MM.1S (cell line): ENCODE data around the gene MGA.

ENCODE experiments used
- DNase-seq: peaks from one replicate; pipeline ENCODE4 v3.0.0-alpha.2; 2015
- H2AFZ ChIP-seq: fragments of 300-600 bp; sonication (generic); 2 replicates; pipeline ENCODE4 v1.6.0; 2016; ENCODE audit warnings: antibody characterized with exemption, low read length
- H3F3A ChIP-seq: fragments of 300-600 bp; sonication (generic); 2 replicates; pipeline ENCODE4 v1.6.1; 2016; ENCODE audit warnings: mild to moderate bottlenecking, antibody characterized with exemption, low read length, moderate library complexity, mixed read lengths; ENCODE audit not compliant: insufficient read depth
- H3K27ac ChIP-seq: fragments of 300-600 bp; sonication (generic); 2 replicates; pipeline ENCODE4 v1.5.1; 2016; ENCODE audit warnings: mild to moderate bottlenecking, low read length
- H3K27me3 ChIP-seq: fragments of 300-600 bp; sonication (generic); replicated peaks from 2 replicates; pipeline ENCODE4 v1.6.0; 2016; ENCODE audit warnings: low read length; ENCODE audit not compliant: insufficient read depth
- H3K36me3 ChIP-seq: fragments of 300-600 bp; sonication (generic); replicated peaks from 2 replicates; pipeline ENCODE4 v1.6.1; 2016; ENCODE audit warnings: mild to moderate bottlenecking, low read length, mixed read lengths; ENCODE audit not compliant: insufficient read depth
- H3K4me1 ChIP-seq: fragments of 300-600 bp; sonication (generic); 2 replicates; pipeline ENCODE4 v1.6.1; 2016; ENCODE audit warnings: low read length, mixed read lengths
- H3K4me2 ChIP-seq: fragments of 300-600 bp; sonication (generic); 2 replicates; pipeline ENCODE4 v1.6.0; 2016; ENCODE audit warnings: low read depth, low read length
- H3K4me3 ChIP-seq: fragments of 300-600 bp; sonication (generic); 2 replicates; pipeline ENCODE4 v1.5.1; 2016; ENCODE audit warnings: low read length, mixed read lengths
- H3K79me2 ChIP-seq: fragments of 300-600 bp; sonication (generic); 2 replicates; pipeline ENCODE4 v1.6.1; 2016; ENCODE audit warnings: mixed run types, low read length, mixed read lengths
- H3K9ac ChIP-seq: fragments of 300-600 bp; sonication (generic); 2 replicates; pipeline ENCODE4 v1.6.1; 2016; ENCODE audit warnings: low read length, mixed read lengths
- H3K9me2 ChIP-seq: fragments of 300-600 bp; sonication (generic); replicated peaks from 2 replicates; pipeline ENCODE4 v1.6.1; 2016; ENCODE audit warnings: mild to moderate bottlenecking, low read length, mixed read lengths; ENCODE audit not compliant: insufficient read depth
- H3K9me3 ChIP-seq: fragments of 300-600 bp; sonication (generic); replicated peaks from 2 replicates; pipeline ENCODE4 v1.6.1; 2016; ENCODE audit warnings: mild to moderate bottlenecking, low read length, mixed read lengths; ENCODE audit not compliant: insufficient read depth
- H4K20me1 ChIP-seq: fragments of 300-600 bp; sonication (generic); 2 replicates; pipeline ENCODE4 v1.6.1; 2016; ENCODE audit warnings: mild to moderate bottlenecking, low read length, moderate library complexity, mixed read lengths; ENCODE audit not compliant: insufficient read depth
- EZH2 ChIP-seq: fragments of 300-600 bp; sonication (generic); optimal IDR thresholded peaks from 2 replicates; pipeline ENCODE3; 2017; ENCODE audit warnings: low read depth, mild to moderate bottlenecking, antibody characterized with exemption, low read length, mixed read lengths
- EZH2phosphoT487 ChIP-seq: fragments of 300-600 bp; sonication (generic); IDR thresholded peaks from 2 replicates; pipeline ENCODE4 v1.6.1; 2018; ENCODE audit warnings: antibody characterized with exemption, low read length
- TF ChIP-seq, protein P1 (sequence below): fragments of 300-600 bp; sonication (generic); IDR thresholded peaks from 2 replicates; pipeline ENCODE4 v1.5.1; 2016; ENCODE audit warnings: antibody characterized with exemption, low read length, mixed read lengths

The MGA gene

DNA sequence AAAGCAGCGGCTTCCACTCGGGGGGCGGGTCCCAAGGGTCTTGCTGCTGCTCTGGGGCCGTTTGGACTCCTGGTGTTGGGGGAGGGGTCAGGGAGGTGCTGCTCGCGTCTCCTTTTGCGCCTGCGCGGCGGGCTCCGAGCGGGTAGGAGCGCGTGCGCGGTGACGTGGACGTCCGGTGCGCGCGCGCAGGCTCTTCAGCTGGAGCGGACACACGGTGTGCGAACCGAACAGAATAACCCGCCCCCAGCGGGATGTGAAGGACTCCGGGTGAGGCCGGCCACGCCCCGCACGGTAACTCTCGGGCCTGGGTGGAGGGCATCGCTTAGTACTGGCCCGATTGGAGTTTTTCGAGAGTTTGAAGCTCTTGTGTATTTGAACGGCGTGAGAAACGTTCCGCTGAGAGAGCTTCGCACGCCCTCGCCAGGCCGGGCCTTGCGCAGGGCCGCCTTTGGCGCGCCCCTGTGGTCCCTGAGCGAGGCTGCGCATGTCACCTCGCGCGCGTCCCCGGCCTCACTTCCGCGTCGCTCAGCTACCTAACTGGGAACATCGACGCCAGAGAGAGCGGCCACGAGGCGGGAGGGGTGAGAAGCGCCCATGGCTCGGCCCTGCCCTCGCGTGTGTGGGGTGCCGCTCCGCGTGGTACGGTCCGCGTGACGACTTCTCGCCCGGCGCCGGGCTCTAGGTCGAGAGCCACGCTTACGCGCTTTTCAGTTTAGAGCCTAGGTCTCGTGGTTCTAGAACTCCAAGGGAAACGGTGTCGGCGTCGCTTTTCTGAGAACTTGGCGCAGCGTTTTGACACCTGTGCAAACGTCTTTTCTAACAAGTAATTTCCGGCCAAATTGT lies at the start of gene MGA:
MGA (plus strand) TSS at position 171 of the 843 bp plus-strand sequence.
- Histone ChIP-seq H3K4me3 (peak within 1 kb of the TSS; percentile 68), H3K36me3 (no peaks in the 10 kb centered on the region), H3K79me2 (peaks cover 43% of the 10 kb centered on the region), H2AFZ (peak within 1 kb of the TSS; percentile 84), H4K20me1 (peaks cover 17% of the 10 kb centered on the region; the same call in 1 of the 2 replicates), H3K27me3 (0 out of 2 replicates have a peak, but pooled peaks cover 5% of the 10 kb centered on the region), H3K4me1 (peaks cover 19% of the 10 kb centered on the region), H3K27ac (peak within 1 kb of the TSS; percentile 90), H3K9me3 (no peaks in the 10 kb centered on the region), H3K4me2 (peak within 1 kb of the TSS; percentile 98), H3K9me2 (no peaks in the 10 kb centered on the region), H3K9ac (peak within 1 kb of the TSS; percentile 74), H3F3A (peaks cover 27% of the 10 kb centered on the region)
- TF ChIP-seq EZH2phosphoT487 (no peak), EZH2 (no peak)
- TF ChIP-seq, protein P1, sequence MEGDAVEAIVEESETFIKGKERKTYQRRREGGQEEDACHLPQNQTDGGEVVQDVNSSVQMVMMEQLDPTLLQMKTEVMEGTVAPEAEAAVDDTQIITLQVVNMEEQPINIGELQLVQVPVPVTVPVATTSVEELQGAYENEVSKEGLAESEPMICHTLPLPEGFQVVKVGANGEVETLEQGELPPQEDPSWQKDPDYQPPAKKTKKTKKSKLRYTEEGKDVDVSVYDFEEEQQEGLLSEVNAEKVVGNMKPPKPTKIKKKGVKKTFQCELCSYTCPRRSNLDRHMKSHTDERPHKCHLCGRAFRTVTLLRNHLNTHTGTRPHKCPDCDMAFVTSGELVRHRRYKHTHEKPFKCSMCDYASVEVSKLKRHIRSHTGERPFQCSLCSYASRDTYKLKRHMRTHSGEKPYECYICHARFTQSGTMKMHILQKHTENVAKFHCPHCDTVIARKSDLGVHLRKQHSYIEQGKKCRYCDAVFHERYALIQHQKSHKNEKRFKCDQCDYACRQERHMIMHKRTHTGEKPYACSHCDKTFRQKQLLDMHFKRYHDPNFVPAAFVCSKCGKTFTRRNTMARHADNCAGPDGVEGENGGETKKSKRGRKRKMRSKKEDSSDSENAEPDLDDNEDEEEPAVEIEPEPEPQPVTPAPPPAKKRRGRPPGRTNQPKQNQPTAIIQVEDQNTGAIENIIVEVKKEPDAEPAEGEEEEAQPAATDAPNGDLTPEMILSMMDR: no peak; the same call in 1 of the 2 replicates
- peak; percentile 98 for DNase-seq

GRCh38 chr15:41620536-41621199 lies 39.5 kb upstream of the MGA start:
- no peak for DNase-seq
- Histone ChIP-seq H3K4me3 (peak overlapping the region; percentile 25; the same call in 1 of the 2 replicates), H3F3A (no peaks in the 10 kb centered on the region), H3K4me1 (no peaks in the 10 kb centered on the region), H3K36me3 (no peaks in the 10 kb centered on the region), H3K79me2 (no peaks in the 10 kb centered on the region), H3K27me3 (no peaks in the 10 kb centered on the region), H4K20me1 (no peaks in the 10 kb centered on the region), H3K9me2 (no peaks in the 10 kb centered on the region), H3K27ac (no peak overlapping the region), H3K9me3 (no peaks in the 10 kb centered on the region), H3K4me2 (peak overlapping the region; percentile 46), H2AFZ (peak overlapping the region; percentile 58), H3K9ac (no peak overlapping the region)
- TF ChIP-seq, protein P1: no peak
- TF ChIP-seq EZH2: no peak
- TF ChIP-seq EZH2phosphoT487: no peak

DNA sequence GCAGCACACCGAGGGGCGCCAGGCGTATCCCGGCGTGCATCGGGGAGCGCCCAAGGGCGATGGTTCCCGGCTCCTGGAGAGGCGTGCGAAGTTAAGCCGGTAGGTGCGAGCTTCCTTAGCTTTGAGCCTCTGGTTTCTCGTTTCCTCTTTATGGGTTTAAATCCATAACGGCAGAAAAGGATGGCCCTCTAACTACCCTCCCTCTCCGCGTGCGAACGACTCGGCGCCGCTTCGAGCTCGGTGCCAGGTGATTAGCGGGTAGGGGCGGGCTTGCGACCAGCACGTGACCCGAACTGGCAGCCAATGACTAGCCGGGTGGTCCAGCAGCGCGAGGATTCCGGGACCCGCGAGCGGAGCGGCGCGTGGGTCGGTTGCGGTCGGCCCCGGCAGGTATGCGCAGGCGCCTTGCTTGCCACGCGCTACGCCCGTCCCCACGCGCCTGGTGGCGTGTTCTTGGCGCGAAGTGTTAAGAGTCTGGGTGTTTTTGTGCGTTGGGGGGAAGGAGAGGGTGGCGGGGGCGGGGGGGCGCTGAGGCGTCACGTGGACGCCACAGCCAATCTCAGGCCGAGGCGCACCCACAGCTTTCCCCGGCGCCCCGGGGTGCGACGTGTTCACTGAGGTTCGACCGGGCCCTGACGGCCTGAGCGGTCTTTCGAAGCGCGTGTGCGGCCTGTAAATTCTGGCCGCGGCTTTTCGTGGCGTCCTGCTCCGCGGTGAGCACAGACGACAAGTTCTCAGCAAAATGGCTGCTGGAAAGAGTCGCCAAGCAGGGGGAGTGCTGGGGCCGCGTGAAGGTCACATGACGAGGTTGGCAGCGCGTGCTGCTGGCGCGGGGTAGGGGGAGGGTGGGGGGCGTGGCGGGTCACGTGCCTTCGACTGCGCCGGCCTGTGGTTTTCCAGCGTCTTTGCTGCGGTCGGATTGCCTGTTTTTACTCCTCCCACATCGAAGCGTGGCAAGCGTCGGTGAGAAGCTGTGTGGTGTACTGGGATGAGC lies 38.7 kb upstream of the MGA start:
- H3K79me2 ChIP-seq: no peaks in the 10 kb centered on the region
- H2AFZ ChIP-seq: peak overlapping the region; percentile 58
- peak overlapping the region; percentile 25; the same call in 1 of the 2 replicates for H3K4me3 ChIP-seq
- DNase-seq: no peak
- no peaks in the 10 kb centered on the region for H3K4me1 ChIP-seq
- no peaks in the 10 kb centered on the region for H3F3A ChIP-seq
- H3K9ac ChIP-seq: no peak overlapping the region
- H3K36me3 ChIP-seq: no peaks in the 10 kb centered on the region
- no peaks in the 10 kb centered on the region for H3K9me3 ChIP-seq
- no peaks in the 10 kb centered on the region for H3K9me2 ChIP-seq
- TF ChIP-seq, protein P1: no peak
- TF ChIP-seq EZH2phosphoT487 (no peak), EZH2 (no peak)
- no peak overlapping the region for H3K27ac ChIP-seq
- H4K20me1 ChIP-seq: no peaks in the 10 kb centered on the region
- H3K4me2 ChIP-seq: peak overlapping the region; percentile 46
- H3K27me3 ChIP-seq: no peaks in the 10 kb centered on the region
